HG02763 (cell line): ENCODE measurements around the gene SYK.
"Not testable (repeated sequence)": the region's sequence is repeated elsewhere in the genome, so short reads cannot be mapped to it uniquely, and the experiment has no call there.

Source experiments
- ATAC-seq: cut with Tn5 transposase; IDR thresholded peaks from one replicate; pipeline ENCODE4 v1.9.1; 2021; ENCODE audit warnings: mild to moderate bottlenecking, moderate library complexity; ENCODE audit not compliant: unreplicated experiment

Gene SYK

DNA sequence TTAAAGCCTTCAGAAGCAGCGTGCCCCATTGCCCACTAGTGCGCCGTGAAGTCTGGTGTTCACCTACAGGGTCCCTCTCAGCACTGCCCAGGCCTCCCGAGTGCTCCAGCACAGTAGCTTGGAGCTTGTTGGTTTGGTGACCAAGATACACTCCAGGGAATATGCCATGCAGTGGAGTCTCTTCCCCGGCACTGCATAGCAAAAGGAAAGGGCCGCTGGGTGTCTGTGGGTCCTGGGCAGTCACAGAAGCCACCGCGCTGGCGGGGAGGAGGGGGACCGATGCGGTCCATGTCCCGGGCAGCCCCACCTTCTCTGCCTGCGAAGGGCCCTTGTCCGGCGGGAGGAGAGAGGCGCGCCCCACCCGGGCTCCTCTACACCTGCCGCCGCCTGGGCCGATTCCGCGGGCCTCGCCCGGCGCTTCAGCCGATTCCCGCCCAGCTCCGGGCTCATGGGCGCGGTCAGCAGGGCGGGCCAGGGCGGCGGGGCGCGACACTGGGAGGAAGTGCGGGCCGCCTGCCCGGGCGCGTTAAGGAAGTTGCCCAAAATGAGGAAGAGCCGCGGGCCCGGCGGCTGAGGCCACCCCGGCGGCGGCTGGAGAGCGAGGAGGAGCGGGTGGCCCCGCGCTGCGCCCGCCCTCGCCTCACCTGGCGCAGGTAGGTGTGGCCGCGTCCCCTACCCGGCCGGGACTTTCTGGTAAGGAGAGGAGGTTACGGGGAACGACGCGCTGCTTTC lies at the start of gene SYK:
Gene SYK, plus strand, starts transcription at position 579 of the 732 bp plus-strand sequence. CDS start 42,080 bp downstream, outside the sequence.
- no peak for ATAC-seq

DNA sequence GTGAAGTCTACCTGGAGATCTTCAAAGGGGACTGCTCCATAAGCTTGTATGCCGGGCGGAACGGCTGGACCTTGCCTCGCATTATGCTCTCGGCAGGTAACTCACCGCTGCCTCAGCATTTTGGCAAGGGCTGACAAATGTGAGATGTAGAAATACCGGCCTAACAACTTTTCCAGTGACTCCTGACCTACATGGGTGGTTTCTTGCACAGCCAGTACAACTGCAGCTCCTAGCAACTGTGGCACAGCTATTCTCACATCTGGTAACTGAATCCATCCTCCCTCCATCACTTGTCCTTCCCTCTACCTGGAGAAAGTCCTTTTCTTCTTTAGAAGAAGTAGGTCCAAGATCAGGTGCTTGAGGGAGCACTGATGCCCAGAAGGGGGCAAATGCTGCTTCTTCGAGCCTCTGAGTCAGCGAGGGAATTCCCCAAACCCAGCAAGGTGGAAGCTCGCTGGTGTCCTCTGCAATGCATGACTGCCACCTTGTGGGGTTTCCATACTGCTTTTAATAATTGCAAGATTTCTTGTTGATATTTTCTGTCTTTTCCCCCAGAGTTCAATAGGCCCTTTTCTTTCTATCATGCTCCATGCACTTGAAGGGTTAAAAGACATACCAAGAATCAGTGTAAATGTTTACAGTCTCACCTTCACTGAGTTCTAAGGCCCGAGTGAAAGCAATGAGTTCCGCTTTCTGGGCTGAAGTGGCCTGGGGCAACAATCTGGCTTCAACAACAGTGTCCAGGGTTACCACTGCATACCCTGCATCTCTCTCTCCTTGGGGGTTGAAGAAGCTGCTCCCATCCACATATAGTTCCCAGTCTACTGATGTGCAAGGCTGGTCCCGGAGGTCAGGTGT lies 45.9 kb upstream of the SYK start:
- not testable (repeated sequence) for ATAC-seq

DNA sequence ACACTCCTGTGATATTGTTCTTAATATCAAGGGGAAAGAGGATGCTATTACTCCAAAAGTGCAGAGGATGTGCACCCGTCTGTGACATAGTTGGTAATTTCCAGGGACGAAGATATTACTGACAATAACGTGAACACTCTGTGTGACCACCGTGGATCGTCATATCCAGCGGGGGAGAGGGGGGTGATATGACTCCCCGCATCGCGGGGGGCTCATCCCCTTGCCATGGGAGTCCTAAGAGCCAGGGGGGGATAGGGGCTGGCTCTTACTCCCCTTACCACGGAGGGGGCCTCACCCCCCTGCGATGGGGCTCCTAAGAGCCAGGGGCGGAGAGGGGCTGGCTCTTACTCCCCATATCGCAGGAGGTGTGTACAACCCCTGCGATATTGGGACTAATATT lies 41.0 kb upstream of the SYK start:
- ATAC-seq = not testable (repeated sequence)

DNA sequence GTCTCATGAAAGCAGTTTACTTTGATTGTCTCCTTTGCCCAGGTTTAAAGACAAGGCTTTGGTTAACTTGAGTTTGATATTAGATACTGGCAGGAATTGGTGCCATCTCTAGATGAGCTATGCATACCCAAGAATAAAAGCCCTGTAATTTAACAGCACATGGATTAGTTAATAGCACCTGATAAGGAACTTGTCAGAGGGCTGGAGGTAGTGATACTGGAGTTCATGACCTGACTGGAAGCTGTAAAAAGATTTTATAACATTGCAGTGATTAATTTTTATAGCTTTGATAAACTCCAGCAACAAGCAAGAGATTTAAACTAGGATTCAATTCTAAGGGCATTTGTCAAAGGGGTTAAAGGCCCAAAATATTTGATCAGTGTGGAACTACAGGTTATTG lies 34.9 kb upstream of the SYK start:
- ATAC-seq = no peak

DNA sequence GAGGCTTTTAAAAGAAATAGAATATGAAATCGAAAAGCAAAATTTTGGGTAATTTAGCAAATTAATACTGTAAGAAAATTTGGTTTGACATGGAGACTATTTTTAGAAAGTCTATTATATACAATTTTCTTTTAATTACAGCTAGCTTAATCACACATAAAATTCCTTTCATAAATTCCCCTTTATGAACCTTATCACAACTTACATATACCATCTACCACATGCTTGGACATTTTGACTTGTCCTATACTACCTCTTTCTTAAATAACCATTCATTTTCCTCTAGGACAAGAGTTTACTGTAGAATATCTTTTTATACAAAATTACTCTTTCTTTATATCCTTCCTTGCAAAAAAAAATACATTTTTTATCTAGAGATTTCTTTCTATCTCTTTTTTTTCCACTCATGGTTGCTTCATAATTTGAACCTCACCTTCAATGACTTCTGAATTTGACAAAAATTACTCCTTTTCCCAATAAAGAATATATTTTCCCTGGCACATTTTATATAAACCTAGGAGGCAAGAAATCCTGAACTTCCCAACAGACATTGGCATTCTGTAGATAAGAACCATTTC lies 34.0 kb upstream of the SYK start:
- no peak for ATAC-seq

DNA sequence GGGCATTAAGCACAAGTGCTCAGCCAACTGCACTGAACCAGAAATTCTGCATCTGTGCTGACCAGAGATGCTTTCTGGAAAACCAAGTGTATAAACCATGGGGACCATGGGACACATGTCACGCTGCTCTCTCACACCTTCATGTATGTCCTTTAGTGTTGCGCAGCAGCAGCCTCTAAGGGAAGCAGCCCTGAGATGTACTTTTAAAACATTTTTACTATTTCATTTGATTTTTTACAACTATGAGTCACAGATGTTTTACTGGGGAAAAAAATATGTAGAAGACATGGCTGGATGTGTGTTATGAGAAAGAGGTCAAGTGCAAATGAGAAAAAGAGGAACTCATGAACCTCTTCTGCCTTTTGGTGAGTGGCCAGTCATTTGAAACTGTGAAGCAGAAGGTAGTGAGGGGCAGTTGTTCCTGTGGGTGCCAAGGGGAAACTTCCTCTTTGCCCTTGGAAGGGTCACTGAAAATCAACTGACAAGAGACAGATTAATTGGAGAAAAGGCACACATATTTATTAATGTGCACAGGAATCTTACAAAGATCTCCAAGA lies 31.4 kb upstream of the SYK start:
- no peak for ATAC-seq

DNA sequence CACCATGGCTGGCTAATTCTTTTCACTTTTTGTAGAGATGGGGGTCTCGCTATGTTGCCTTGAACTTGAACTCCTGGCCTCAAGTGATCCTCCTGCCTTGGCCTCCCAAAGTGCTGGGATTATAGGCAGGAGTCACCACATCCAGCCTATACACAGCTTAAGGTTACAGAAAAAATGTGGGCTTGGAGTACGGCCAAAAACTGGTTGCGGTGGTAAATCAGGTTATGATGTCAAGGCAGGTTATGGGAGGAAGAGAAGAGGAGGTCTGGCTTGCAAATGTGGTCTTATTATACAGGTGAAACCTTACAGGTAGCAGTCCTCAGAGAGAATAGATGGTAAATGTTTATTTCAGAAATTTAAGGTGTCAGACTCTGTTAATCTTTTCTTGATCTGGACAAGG lies 30.7 kb upstream of the SYK start:
- ATAC-seq = no peak

DNA sequence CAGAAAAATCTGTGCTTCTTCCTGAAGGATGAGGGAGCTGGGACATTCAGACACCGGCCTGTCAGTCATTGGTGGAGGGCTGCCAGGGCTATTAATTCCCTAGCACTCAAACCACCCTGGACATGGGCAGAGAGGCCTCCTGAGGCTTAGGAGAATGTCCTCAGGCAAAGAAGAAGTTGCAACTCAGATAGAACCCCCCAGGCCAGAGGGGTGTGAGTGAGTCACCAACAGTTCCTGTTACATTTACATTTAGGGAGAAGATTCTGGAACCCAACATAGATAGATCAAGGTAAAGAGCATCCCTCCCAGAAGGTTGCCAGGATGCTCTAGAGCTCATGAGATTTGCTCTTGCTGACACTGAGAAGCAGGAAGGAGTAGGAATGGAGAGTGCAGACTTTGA lies 29.2 kb upstream of the SYK start:
- no peak for ATAC-seq

DNA sequence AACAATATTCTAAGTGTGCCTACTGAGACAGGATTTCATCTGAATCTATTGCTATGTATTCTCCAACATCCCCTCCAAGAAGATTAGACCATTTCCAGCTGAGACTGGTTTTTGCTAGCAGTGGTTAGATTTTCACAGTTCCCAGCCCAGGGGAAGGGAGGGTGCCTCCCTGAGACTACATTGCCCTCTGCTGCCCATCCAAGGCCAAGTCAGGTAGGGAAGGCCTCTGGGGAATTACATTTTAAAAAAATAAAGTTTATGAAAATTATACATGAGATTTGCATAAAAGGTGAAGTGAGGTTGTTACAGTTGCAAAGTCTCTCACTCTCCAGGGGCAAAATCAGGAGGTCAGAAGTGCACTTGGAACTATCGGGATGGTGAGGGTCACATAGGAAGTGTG lies 28.0 kb upstream of the SYK start:
- ATAC-seq = no peak

DNA sequence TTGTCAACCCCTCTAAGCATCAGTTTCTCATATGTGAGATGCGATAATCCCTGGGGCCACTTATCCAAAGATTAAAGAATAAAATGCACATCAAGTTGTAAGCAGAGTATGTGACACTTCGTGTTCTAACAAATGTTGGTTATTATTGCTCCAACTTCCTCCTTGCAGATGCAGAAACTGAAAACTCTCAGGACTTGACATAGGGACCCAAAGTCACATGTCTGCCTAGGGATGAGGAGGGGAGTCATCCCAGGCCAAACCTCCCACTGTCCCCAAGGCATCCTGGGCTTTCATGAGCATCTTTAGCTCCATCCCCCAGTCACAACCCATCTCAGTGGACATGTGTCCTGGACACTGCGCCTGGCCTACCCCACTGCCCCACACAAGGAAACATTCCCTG lies 27.5 kb upstream of the SYK start:
- no peak for ATAC-seq

DNA sequence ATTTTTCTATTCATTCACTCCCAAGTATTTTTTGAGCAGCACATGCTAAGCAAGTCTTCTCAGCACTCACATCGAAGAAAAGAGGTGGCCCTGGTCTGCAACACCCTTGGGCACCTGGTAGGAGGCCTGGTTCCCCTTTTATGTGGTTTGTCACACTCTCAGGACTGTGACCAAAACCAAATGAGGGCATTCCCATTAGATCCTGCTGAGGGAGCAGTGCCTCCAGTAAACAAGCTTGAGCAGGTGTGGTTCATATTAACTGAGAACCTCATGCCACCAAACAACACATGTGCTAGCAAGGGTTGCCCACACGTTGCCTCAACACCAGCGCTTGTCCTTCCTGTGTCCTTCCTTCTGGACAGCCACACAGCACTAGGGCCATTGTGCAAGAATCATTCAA lies 26.9 kb upstream of the SYK start:
- peak; percentile 78 for ATAC-seq

DNA sequence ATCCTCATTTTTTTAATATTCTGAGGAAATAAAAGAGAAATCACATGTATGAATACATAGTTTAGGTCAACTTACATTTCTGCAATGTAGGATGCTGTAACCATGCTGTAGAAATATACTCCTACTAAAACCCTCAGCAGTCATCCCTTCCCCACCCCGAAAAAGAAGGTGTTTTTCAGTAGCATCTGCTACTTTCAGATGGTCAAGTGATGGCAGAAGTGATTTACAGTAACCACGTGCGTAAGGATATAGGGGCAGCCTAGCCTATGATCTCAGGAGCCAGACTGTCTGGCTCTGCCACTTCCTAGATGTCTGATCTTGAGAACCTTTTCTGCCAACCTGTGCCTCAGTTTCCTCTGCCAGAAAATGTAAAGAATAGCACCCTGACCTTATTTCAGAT lies 26.0 kb upstream of the SYK start:
- no peak for ATAC-seq

DNA sequence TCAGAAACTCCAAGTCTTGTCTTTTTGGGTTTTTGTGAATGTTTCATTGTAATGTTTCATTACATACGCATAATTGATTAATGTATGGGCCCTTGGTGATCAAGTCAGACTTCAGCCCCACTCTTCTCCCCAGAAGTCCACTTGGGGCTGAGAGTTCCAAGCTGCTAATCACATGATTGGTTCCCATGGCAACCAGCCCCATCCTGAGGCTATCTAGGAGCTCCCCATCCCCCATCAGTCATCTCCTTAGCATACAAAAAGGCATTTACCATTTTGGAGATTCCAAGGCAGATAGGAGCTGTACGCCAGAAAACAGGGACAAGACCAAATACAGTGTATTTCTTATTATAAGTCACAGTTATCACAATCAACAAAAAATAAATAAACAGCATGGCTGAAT lies 22.9 kb upstream of the SYK start:
- ATAC-seq = no peak

DNA sequence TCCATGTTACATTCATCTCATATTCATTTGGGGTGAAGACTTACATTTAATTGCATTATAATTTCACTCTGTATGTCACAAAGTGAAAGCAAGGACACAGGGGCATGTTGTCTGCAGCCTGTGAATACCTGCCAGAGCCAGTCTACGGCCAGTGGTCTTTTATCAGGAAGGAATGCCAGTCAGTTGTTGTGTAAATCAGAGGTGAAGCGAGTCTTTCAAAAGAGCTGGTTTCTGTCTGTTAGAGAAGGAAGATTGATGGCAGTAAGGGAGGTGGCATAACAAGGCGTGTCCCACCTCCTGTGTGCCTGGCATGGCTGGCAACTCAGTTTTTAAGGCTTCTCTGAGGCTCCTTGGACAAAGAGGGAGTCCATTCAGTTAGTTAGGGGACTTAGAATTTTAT lies 18.1 kb upstream of the SYK start:
- no peak for ATAC-seq

DNA sequence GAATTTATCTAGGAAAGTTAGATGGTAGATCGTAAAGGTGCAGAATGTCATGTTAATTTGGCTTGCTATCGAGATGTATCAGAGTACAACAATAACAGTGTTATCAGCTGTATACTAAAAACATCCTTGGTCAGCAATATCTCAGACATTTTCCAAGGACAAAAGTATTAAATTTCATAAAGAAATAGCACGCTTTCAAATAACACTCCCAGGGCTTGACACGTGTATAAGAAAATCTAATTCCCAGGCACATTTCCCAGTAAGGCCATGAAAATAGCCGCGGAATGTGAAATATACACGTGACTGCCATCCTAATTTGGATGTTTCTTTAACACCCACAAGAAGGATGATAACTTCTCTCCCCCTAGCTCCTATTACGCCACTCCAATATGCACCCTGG lies 17.7 kb upstream of the SYK start:
- ATAC-seq = no peak

DNA sequence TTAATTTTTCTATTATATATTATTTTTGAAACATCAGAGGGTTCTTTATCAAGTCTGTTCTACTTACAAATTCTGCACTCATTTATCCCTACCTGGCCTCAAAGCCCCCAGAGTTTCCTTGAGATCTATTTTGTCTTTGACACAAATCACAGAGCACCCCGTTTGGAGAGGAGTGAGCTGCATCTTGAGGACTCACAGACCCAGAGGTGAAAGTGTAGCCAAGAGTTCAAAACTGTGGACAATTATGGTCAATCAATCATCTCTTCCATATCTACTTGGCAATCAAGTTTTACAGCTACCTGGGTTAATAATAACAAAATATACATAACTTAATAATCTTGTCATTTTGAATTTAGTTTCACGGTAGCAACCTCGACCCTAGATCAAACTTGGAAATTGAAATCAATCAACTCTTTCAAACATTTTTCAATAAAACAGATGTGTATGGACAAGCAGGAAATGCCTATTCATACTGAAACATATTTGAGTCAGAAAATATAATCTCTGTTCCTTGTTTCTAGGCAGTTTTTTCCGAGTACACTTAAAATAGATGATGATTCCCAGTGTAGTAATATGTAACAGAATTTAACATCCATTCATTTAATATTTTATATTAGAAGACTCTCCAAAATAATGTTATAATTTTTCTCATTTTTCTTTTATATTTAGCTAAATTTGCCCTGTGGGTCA lies 13.7 kb upstream of the SYK start:
- ATAC-seq = no peak

DNA sequence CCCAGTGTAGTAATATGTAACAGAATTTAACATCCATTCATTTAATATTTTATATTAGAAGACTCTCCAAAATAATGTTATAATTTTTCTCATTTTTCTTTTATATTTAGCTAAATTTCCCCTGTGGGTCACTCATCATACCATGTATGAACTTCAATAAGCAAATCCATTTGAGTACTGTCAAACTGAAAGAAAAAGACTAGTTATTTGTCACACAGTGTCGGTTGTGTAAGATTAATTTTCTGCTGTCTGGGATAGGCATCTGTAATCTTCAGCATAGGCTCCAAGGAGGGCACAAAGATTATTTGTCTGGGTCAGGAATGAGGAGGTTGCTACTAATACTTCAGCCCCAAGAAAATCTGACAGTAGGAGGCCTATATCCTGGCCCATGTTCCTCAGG lies 13.1 kb upstream of the SYK start:
- ATAC-seq = not testable (repeated sequence)

DNA sequence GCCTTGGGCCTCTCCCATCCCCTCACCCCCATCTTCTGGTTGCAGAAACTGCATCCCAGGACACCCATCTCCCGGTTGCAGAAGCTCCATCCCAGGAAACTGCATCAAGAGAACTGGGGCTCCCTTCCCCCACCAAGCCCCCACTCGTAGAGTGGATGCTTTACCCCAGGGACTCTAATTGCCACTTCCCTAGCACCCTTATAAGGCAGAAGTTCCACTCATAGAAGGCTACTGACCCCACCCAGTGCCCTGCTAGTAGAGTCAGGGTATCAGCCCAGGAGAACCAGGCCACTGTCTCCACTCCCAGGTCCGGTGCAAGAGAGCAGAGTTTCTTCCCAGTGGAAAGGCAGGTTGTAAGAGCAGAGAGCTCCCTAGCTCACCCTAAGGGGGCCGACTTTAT lies 12.2 kb upstream of the SYK start:
- no peak for ATAC-seq

DNA sequence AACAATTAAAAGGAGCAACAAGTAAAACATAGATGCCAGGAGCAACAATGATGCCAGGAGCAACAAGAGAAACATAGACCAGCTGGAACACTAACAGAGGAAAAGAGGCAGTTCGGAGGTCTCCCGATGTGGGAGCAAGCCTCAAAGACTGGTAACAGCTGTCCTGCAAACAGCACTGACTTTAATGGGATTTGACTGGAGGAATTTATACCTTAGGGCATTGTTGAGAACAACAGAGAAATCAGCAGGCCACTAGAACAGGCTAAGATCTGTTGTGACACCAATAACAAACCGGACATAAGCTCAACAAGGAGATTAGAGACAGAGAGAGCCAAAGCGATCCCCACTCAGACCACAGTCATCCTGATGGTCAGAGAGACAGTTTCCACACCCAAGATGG lies 11.8 kb upstream of the SYK start:
- ATAC-seq = no peak

DNA sequence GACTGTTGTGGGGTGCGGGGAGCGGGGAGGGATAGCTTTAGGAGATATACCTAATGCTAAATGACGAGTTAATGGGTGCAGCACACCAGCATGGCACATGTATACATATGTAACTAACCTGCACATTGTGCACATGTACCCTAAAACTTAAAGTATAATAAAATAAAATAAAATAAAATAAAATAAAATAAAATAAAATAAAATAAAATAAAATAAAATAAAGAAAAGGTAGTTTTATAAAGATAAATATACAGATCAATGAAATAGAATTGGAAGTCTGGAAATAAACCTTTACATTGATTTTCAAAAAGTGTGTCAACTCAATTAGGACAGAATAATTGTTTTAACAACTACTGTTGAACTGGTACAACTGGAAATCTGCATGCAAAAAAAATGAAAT lies 8.6 kb upstream of the SYK start:
- not testable (repeated sequence) for ATAC-seq

DNA sequence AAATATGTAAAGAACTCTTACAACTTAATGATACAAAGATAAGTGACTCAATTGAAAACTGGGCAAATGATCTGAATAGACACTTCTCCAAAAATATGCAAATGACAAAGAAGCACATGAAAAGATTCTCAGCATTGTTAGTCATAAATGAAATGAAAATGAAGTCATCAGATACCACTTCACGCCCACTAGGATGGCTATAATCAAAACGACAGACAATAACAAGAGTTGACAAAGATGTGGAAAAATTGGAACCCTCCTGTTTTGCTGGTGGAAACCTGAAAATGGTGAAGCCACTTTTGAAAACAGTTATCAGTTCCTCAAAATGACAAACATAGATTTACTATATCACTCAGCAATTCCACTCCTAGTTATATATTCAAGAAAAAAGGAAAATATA lies 7.9 kb upstream of the SYK start:
- ATAC-seq = no peak
